ENCODE measurements around the gene TEC. TPM values are rescaled to one million over a fixed set of nuclear protein-coding genes. Genes with fewer than 3 reads are reported as not detected.

TEC gene
- total RNA-seq, 1 experiment from 2014 or later = 4.5 TPM

- Histone ChIP-seq H3K4me2 (ENCODE audit: low read length) (no peak overlapping the region), H3K9me3 (ENCODE audit: control insufficient read depth in 1 of 2, insufficient read depth in 1 of 2, low read depth in 1 of 2, low read length in 2 of 2) (no peaks in the 10 kb centered on the region), H3K4me1 (ENCODE audit: control insufficient read depth in 1 of 2, insufficient read depth in 2 of 2, low read length in 2 of 2) (no peaks in the 10 kb centered on the region; a peak in 1 of 4 replicates), H3K9me2 (ENCODE audit: insufficient read depth) (no peaks in the 10 kb centered on the region), H3K4me3 (replicated peaks in 1 of 2; ENCODE audit: low read depth in 1 of 2, low read length in 2 of 2) (no peak overlapping the region), H3K27me3 (ENCODE audit: insufficient read depth, low read length) (no peaks in the 10 kb centered on the region), H2AFZ (ENCODE audit: low read depth, low read length, poor library complexity, severe bottlenecking) (no peak overlapping the region), H3K9ac (ENCODE audit: low read length) (no peak overlapping the region), H3K36me3 (ENCODE audit: control insufficient read depth in 1 of 2, insufficient read depth in 2 of 2, low read length in 2 of 2) (no peaks in the 10 kb centered on the region), H3K27ac (ENCODE audit: low read depth, low read length) (no peak overlapping the region), H3K79me2 (ENCODE audit: insufficient read depth, low read length) (no peaks in the 10 kb centered on the region), H4K20me1 (ENCODE audit: insufficient read depth) (no peaks in the 10 kb centered on the region)
- ATAC-seq = no peak
- ChIA-PET CTCF (no interaction called here), POLR2A (no interaction called here), RAD21 (ENCODE audit: low non-redundant PET in 1 of 2, low total read pairs in 2 of 2, uncharacterized antibody in 2 of 2, unreplicated experiment in 2 of 2) (no interaction called here)
- no TSS peak for BruUV-seq (replicated peaks)
- TF ChIP-seq RAD21 (IDR thresholded peaks at IDR 0.05; ENCODE audit: low read depth) = no peak
- TF ChIP-seq EZH2phosphoT487 (IDR thresholded peaks at IDR 0.05; ENCODE audit: borderline replicate concordance) = no peak
- no peak for TF ChIP-seq REST (IDR thresholded peaks at IDR 0.05; ENCODE audit: low read depth)
- no peak for TF ChIP-seq ZFX (IDR thresholded peaks at IDR 0.05)
- no peak for TF ChIP-seq POLR2AphosphoS5 (IDR thresholded peaks at IDR 0.05; ENCODE audit: low read depth, low read length)
- intact Hi-C loops (cut with micrococcal nuclease) = no loop called here
- DNase-seq (ENCODE audit: low read depth, low spot score) = no peak
Observed at GRCh38 chr4:48190839-48191238, 78.8 kb downstream of the TEC start.

- H3K79me2 ChIP-seq (ENCODE audit: insufficient read depth, low read length) = no peaks in the 10 kb centered on the region
- H3K9me2 ChIP-seq (ENCODE audit: insufficient read depth) = no peaks in the 10 kb centered on the region
- no peak for TF ChIP-seq SRF (IDR thresholded peaks at IDR 0.05; ENCODE audit: low read depth)
- no peak for TF ChIP-seq YY1 (IDR thresholded peaks at IDR 0.05; ENCODE audit: extremely low read depth, insufficient replicate concordance, low read depth, low read length)
- TF ChIP-seq FOSL1 (IDR thresholded peaks at IDR 0.05; ENCODE audit: low read depth) = no peak
- TF ChIP-seq JUND (IDR thresholded peaks at IDR 0.05) = no peak
- no peak for TF ChIP-seq CEBPB (IDR thresholded peaks at IDR 0.05; ENCODE audit: low read depth)
- TF ChIP-seq SIN3A (IDR thresholded peaks at IDR 0.05; ENCODE audit: low read depth) = no peak
- no peak for TF ChIP-seq POLR2AphosphoS5 (IDR thresholded peaks at IDR 0.05; ENCODE audit: low read depth, low read length)
- no peak for TF ChIP-seq SP1 (IDR thresholded peaks at IDR 0.05; ENCODE audit: low read depth)
- TF ChIP-seq RAD21 (IDR thresholded peaks at IDR 0.05; ENCODE audit: low read depth) = no peak
- no peak for TF ChIP-seq EZH2phosphoT487 (IDR thresholded peaks at IDR 0.05; ENCODE audit: borderline replicate concordance)
- no peak for TF ChIP-seq REST (IDR thresholded peaks at IDR 0.05; ENCODE audit: low read depth)
- TF ChIP-seq, protein P1, sequence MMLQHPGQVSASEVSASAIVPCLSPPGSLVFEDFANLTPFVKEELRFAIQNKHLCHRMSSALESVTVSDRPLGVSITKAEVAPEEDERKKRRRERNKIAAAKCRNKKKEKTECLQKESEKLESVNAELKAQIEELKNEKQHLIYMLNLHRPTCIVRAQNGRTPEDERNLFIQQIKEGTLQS (IDR thresholded peaks at IDR 0.05) = no peak
- no peak for TF ChIP-seq TCF7L2 (IDR thresholded peaks at IDR 0.05; ENCODE audit: borderline replicate concordance, extremely low read depth, insufficient read depth, insufficient read length)
- H3K4me3 ChIP-seq (replicated peaks in 1 of 2; ENCODE audit: low read depth in 1 of 2, low read length in 2 of 2) = no peak overlapping the region
- ChIA-PET POLR2A (no interaction called here), CTCF (no interaction called here), RAD21 (ENCODE audit: low non-redundant PET in 1 of 2, low total read pairs in 2 of 2, uncharacterized antibody in 2 of 2, unreplicated experiment in 2 of 2) (no interaction called here)
- H3K27ac ChIP-seq (ENCODE audit: low read depth, low read length) = no peak overlapping the region
- H3K9me3 ChIP-seq (ENCODE audit: control insufficient read depth in 1 of 2, insufficient read depth in 1 of 2, low read depth in 1 of 2, low read length in 2 of 2) = no peaks in the 10 kb centered on the region
- intact Hi-C loops (cut with micrococcal nuclease) = no loop called here
- H3K4me2 ChIP-seq (ENCODE audit: low read length) = no peak overlapping the region
- H3K4me1 ChIP-seq (ENCODE audit: control insufficient read depth in 1 of 2, insufficient read depth in 2 of 2, low read length in 2 of 2) = no peaks in the 10 kb centered on the region; a peak in 1 of 4 replicates
- no TSS peak for BruUV-seq (replicated peaks)
- DNase-seq (ENCODE audit: low read depth, low spot score) (no peak), ATAC-seq (no peak)
- no peak overlapping the region for H3K9ac ChIP-seq (ENCODE audit: low read length)
- H3K27me3 ChIP-seq (ENCODE audit: insufficient read depth, low read length) = no peaks in the 10 kb centered on the region
- H3K36me3 ChIP-seq (ENCODE audit: control insufficient read depth in 1 of 2, insufficient read depth in 2 of 2, low read length in 2 of 2) = no peaks in the 10 kb centered on the region
- H2AFZ ChIP-seq (ENCODE audit: low read depth, low read length, poor library complexity, severe bottlenecking) = no peak overlapping the region
- no peaks in the 10 kb centered on the region for H4K20me1 ChIP-seq (ENCODE audit: insufficient read depth)
Observed at GRCh38 chr4:48189731-48190130, 79.9 kb downstream of the TEC start.
